Smooth muscle cell of the coronary artery (primary cell): ENCODE measurements around the gene TRIM14. TPM values are rescaled to one million over a fixed set of nuclear protein-coding genes. Genes with fewer than 3 reads are reported as not detected.

Experiments used
- total RNA-seq: library from RNA; depleted of rRNA; stranded (reverse); fragments of >200 nt; gene quantifications from 2 replicates; pipeline ENCODE4 v1.2.3, GENCODE V29; 2014; ENCODE audit warnings: low replicate concordance

TRIM14 gene
- total RNA-seq = 0.47 and 1.7 TPM in 2 replicates

GRCh38 chr9:98118640-98119601 is at the start of gene TRIM14:
Gene TRIM14 (minus strand): TSS chr9:98119222. CDS start chr9:98119188, 34 bp downstream.

GRCh38 chr9:98056269-98057137 is 62.5 kb downstream of the TRIM14 start, which contains the start of gene NANS:
Gene NANS (plus strand): TSS chr9:98056732. CDS start chr9:98056809, 77 bp downstream.

Other genes with a start within 250 kb of the TRIM14 start
- gene TRMO, start 196.7 kb downstream of the TRIM14 start, total RNA-seq = 9.9 and 12.2 TPM in 2 replicates
- not detected in 2 replicates for gene HEMGN, start 181.1 kb downstream of the TRIM14 start, total RNA-seq
- 11.3 and 21.1 TPM in 2 replicates for gene ANP32B, start 135.9 kb downstream of the TRIM14 start, total RNA-seq
- 77.2 and 150 TPM in 2 replicates for gene NANS, start 62.5 kb downstream of the TRIM14 start, total RNA-seq
- 0.15 and 0.35 TPM in 2 replicates for gene CORO2A, start 73.4 kb upstream of the TRIM14 start, total RNA-seq
- gene TBC1D2, start 136.4 kb upstream of the TRIM14 start, total RNA-seq = 6.1 and 8.2 TPM in 2 replicates